ENCODE results near the gene COG8.

COG8 gene

GRCh38 chr16:69381231-69381630 is 41.9 kb upstream of the COG8 start:
- TF ChIP-seq FOXP2 (optimal IDR thresholded peaks at IDR 0.05; ENCODE audit: borderline replicate concordance, extremely low read depth, extremely low read length, insufficient read depth) (no peak), SIN3A (IDR thresholded peaks at IDR 0.05; ENCODE audit: borderline replicate concordance, insufficient read depth, low read length) (no peak), REST (IDR thresholded peaks at IDR 0.05; ENCODE audit: insufficient read depth in 1 of 2, low read depth in 2 of 2, low read length in 2 of 2) (no peak), POLR2AphosphoS5 (IDR thresholded peaks at IDR 0.05; ENCODE audit: low read depth, low read length) (no peak), TAF1 (IDR thresholded peaks at IDR 0.05; ENCODE audit: borderline replicate concordance, insufficient read depth, low read length) (no peak)

- TF ChIP-seq POLR2AphosphoS5 (IDR thresholded peaks at IDR 0.05; ENCODE audit: low read depth, low read length), result no peak
- TF ChIP-seq TAF1 (IDR thresholded peaks at IDR 0.05; ENCODE audit: borderline replicate concordance, insufficient read depth, low read length), result no peak
- no peak for TF ChIP-seq REST (IDR thresholded peaks at IDR 0.05; ENCODE audit: insufficient read depth in 1 of 2, low read depth in 2 of 2, low read length in 2 of 2)
- no peak for TF ChIP-seq FOXP2 (optimal IDR thresholded peaks at IDR 0.05; ENCODE audit: borderline replicate concordance, extremely low read depth, extremely low read length, insufficient read depth)
- no peak for TF ChIP-seq SIN3A (IDR thresholded peaks at IDR 0.05; ENCODE audit: borderline replicate concordance, insufficient read depth, low read length)
Measured at GRCh38 chr16:69378760-69379159, 39.4 kb upstream of the COG8 start.

GRCh38 chr16:69378036-69378435 is 38.7 kb upstream of the COG8 start:
- TF ChIP-seq REST (IDR thresholded peaks at IDR 0.05; ENCODE audit: insufficient read depth in 1 of 2, low read depth in 2 of 2, low read length in 2 of 2) (no peak), TAF1 (IDR thresholded peaks at IDR 0.05; ENCODE audit: borderline replicate concordance, insufficient read depth, low read length) (no peak), FOXP2 (optimal IDR thresholded peaks at IDR 0.05; ENCODE audit: borderline replicate concordance, extremely low read depth, extremely low read length, insufficient read depth) (no peak), POLR2AphosphoS5 (IDR thresholded peaks at IDR 0.05; ENCODE audit: low read depth, low read length) (no peak)

GRCh38 chr16:69376393-69377059 is 37.2 kb upstream of the COG8 start:
- TF ChIP-seq REST (IDR thresholded peaks at IDR 0.05; ENCODE audit: insufficient read depth in 1 of 2, low read depth in 2 of 2, low read length in 2 of 2) (no peak), SIN3A (IDR thresholded peaks at IDR 0.05; ENCODE audit: borderline replicate concordance, insufficient read depth, low read length) (no peak), POLR2AphosphoS5 (IDR thresholded peaks at IDR 0.05; ENCODE audit: low read depth, low read length) (no peak)

GRCh38 chr16:69373019-69373418 is 33.7 kb upstream of the COG8 start:
- TF ChIP-seq TAF1 (IDR thresholded peaks at IDR 0.05; ENCODE audit: borderline replicate concordance, insufficient read depth, low read length) (no peak), REST (IDR thresholded peaks at IDR 0.05; ENCODE audit: insufficient read depth in 1 of 2, low read depth in 2 of 2, low read length in 2 of 2) (no peak), FOXP2 (optimal IDR thresholded peaks at IDR 0.05; ENCODE audit: borderline replicate concordance, extremely low read depth, extremely low read length, insufficient read depth) (no peak), SIN3A (IDR thresholded peaks at IDR 0.05; ENCODE audit: borderline replicate concordance, insufficient read depth, low read length) (no peak), POLR2AphosphoS5 (IDR thresholded peaks at IDR 0.05; ENCODE audit: low read depth, low read length) (no peak)
